Ishikawa (cell line): Measurements from ENCODE around the gene VAPB.

Source experiments
- EP300 ChIP-seq: IDR thresholded peaks from 2 replicates; pipeline ENCODE4 v1.6.1; 2012; ENCODE audit warnings: borderline replicate concordance
- MAX ChIP-seq: IDR thresholded peaks from 2 replicates; pipeline ENCODE4 v1.6.1; 2012

- no peak for TF ChIP-seq EP300
- TF ChIP-seq MAX = no peak
Measured at GRCh38 chr20:58436868-58437645, 48.0 kb downstream of the VAPB start.
